Naive thymus-derived CD8-positive, alpha-beta T cell (primary cell): Measurements from ENCODE around the gene OR6Q1. TPM values are rescaled to one million over a fixed set of nuclear protein-coding genes. Genes with fewer than 3 reads are reported as not detected.
A peak's percentile ranks its signal among the peaks of the same experiment; 100 is the strongest.

Experiments used
- ATAC-seq, 2 donors: fragments of 150-1000 bp; cut with Tn5 transposase in 1 of 2; sonication (Bioruptor Pico), chemical (Tn5 transposase) in 1 of 2; 1 replicate in 1 of 2; 2 replicates in 1 of 2; pipeline ENCODE4 v1.10.0; 2021; ENCODE audit warnings: mild to moderate bottlenecking in 2 of 2, moderate library complexity in 2 of 2
- POLR2A ChIA-PET: fragments of 350-600 bp; sonication (Branson Sonifier 250); formaldehyde crosslinking; loops from one replicate; lab custom pipeline; 2021; ENCODE audit warnings: antibody characterized with exemption; lab: Charles Lee
- DNase-seq, 10 donors: peaks; one replicate each; pipeline versions ENCODE4 v3.0.0 to v3.0.0-alpha.2; 2020 to 2022
- H3K27ac Mint-ChIP-seq, 10 donors: one replicate each; pipeline ENCODE4 v1.8.0; 2020 to 2022; ENCODE audit warnings: mild to moderate bottlenecking in 10 of 10, mixed read lengths in 10 of 10, moderate library complexity in 4 of 10, inconsistent platforms in 1 of 10
- H3K27me3 Mint-ChIP-seq, 5 donors: one replicate each; pipeline ENCODE4 v1.8.0; 2021 to 2022; ENCODE audit warnings: mixed read lengths in 5 of 5
- H3K36me3 Mint-ChIP-seq, 3 donors: one replicate each; pipeline ENCODE4 v1.8.0; 2020 to 2022; ENCODE audit warnings: mixed read lengths in 3 of 3, mild to moderate bottlenecking in 2 of 3, inconsistent platforms in 1 of 3
- H3K4me1 Mint-ChIP-seq, 4 donors: one replicate each; pipeline ENCODE4 v1.8.0; 2021 to 2022; ENCODE audit warnings: mixed read lengths in 4 of 4
- H3K4me3 Mint-ChIP-seq, 10 donors: one replicate each; pipeline ENCODE4 v1.8.0; 2020 to 2022; ENCODE audit warnings: mild to moderate bottlenecking in 10 of 10, mixed read lengths in 10 of 10, moderate library complexity in 6 of 10, inconsistent platforms in 1 of 10
- H3K9me3 Mint-ChIP-seq, 9 donors: one replicate each; pipeline ENCODE4 v1.8.0; 2020 to 2022; ENCODE audit warnings: mixed read lengths in 9 of 9, mild to moderate bottlenecking in 3 of 9, inconsistent platforms in 1 of 9, moderate library complexity in 1 of 9
- polyA plus RNA-seq, 3 donors: library from polyadenylated mRNA; unstranded; fragments of 300-500 nt; fragmentation: Illumina TruSeq; gene quantifications; one replicate each; pipeline ENCODE4 v1.2.3, GENCODE V29; 2021
- total RNA-seq, 8 experiments: library from RNA in 2 of 8; stranded (reverse) in 2 of 8; gene quantifications; one replicate each; pipeline ENCODE4 v1.2.3 and lab custom pipeline; 2021 to 2026

Gene OR6Q1
- total and polyA plus RNA-seq, 5 experiments from 2014 or later: not detected

GRCh38 chr11:58024601-58025091, 6.1 kb upstream of the OR6Q1 start:
- Mint-ChIP-seq H3K4me3 (no peak overlapping the region), H3K9me3 (no peaks in the 10 kb centered on the region), H3K27me3 (peaks cover 0 to 19% (median 2%) of the 10 kb centered on the region in 5 donors), H3K36me3 (no peaks in the 10 kb centered on the region), H3K27ac (no peak overlapping the region), H3K4me1 (no peaks in the 10 kb centered on the region)
- no peak for DNase-seq
- POLR2A ChIA-PET: no interaction called here
- ATAC-seq: no peak

- H3K36me3 Mint-ChIP-seq: peaks cover 0 to 5% (median 0%) of the 10 kb centered on the region in 3 donors
- peaks cover 0 to 6% (median 0%) of the 10 kb centered on the region in 9 donors for H3K9me3 Mint-ChIP-seq
- no peaks in the 10 kb centered on the region for H3K4me1 Mint-ChIP-seq
- POLR2A ChIA-PET: no interaction called here
- H3K27ac Mint-ChIP-seq: no peak overlapping the region
- no peak overlapping the region for H3K4me3 Mint-ChIP-seq
- DNase-seq (no peak), ATAC-seq (no peak)
- peaks cover 4 to 31% (median 8%) of the 10 kb centered on the region in 5 donors for H3K27me3 Mint-ChIP-seq
Measured at GRCh38 chr11:58027341-58027740, 3.4 kb upstream of the OR6Q1 start.

- Mint-ChIP-seq H3K9me3 (peaks cover 0 to 14% (median 7%) of the 10 kb centered on the region in 9 donors), H3K4me3 (no peak overlapping the region), H3K36me3 (peaks cover 0 to 5% (median 0%) of the 10 kb centered on the region in 3 donors), H3K27ac (no peak overlapping the region), H3K27me3 (peaks cover 4 to 37% (median 10%) of the 10 kb centered on the region in 5 donors), H3K4me1 (no peaks in the 10 kb centered on the region)
- POLR2A ChIA-PET: no interaction called here
- DNase-seq (no peak), ATAC-seq (no peak)
Measured at GRCh38 chr11:58028687-58029411, 1.9 kb upstream of the OR6Q1 start.

GRCh38 chr11:58034471-58034870, 3.7 kb downstream of the OR6Q1 start:
- H3K9me3 Mint-ChIP-seq: peaks cover 11 to 37% (median 20%) of the 10 kb centered on the region in 9 donors
- H3K27me3 Mint-ChIP-seq: peaks cover 1 to 18% (median 12%) of the 10 kb centered on the region in 5 donors
- DNase-seq (no peak), ATAC-seq (no peak)
- H3K27ac Mint-ChIP-seq: peak overlapping the region in 1 of 10 donors; percentile 83
- POLR2A ChIA-PET: no interaction called here
- H3K4me1 Mint-ChIP-seq: no peaks in the 10 kb centered on the region
- no peak overlapping the region for H3K4me3 Mint-ChIP-seq
- peaks cover 0 to 18% (median 6%) of the 10 kb centered on the region in 3 donors for H3K36me3 Mint-ChIP-seq

- no peak for DNase-seq
- Mint-ChIP-seq H3K4me1 (no peaks in the 10 kb centered on the region), H3K27me3 (peaks cover 0 to 17% (median 16%) of the 10 kb centered on the region in 5 donors), H3K9me3 (peaks cover 7 to 26% (median 13%) of the 10 kb centered on the region in 9 donors), H3K4me3 (no peak overlapping the region), H3K36me3 (peaks cover 0 to 13% (median 6%) of the 10 kb centered on the region in 3 donors), H3K27ac (no peak overlapping the region)
- POLR2A ChIA-PET: no interaction called here
- ATAC-seq: no peak
Measured at GRCh38 chr11:58039589-58039988, 8.8 kb downstream of the OR6Q1 start.

- H3K27ac Mint-ChIP-seq: no peak overlapping the region
- POLR2A ChIA-PET: no interaction called here
- peaks cover 0 to 2% (median 0%) of the 10 kb centered on the region in 3 donors for H3K36me3 Mint-ChIP-seq
- peaks cover 8 to 31% (median 25%) of the 10 kb centered on the region in 5 donors for H3K27me3 Mint-ChIP-seq
- ATAC-seq (no peak), DNase-seq (no peak)
- peaks cover 0 to 2% (median 0%) of the 10 kb centered on the region in 9 donors for H3K9me3 Mint-ChIP-seq
- no peak overlapping the region for H3K4me3 Mint-ChIP-seq
- H3K4me1 Mint-ChIP-seq: no peaks in the 10 kb centered on the region
Measured at GRCh38 chr11:58043379-58043778, 12.6 kb downstream of the OR6Q1 start.

GRCh38 chr11:58046231-58046630, 15.5 kb downstream of the OR6Q1 start:
- Mint-ChIP-seq H3K36me3 (peaks cover 0 to 2% (median 0%) of the 10 kb centered on the region in 3 donors), H3K9me3 (peaks cover 0 to 2% (median 0%) of the 10 kb centered on the region in 9 donors), H3K27me3 (peaks cover 8 to 18% (median 15%) of the 10 kb centered on the region in 5 donors), H3K27ac (peak overlapping the region in 1 of 10 donors; percentile 35), H3K4me1 (no peaks in the 10 kb centered on the region), H3K4me3 (no peak overlapping the region)
- no peak for DNase-seq
- POLR2A ChIA-PET: no interaction called here
- no peak for ATAC-seq

- Mint-ChIP-seq H3K27ac (no peak overlapping the region), H3K9me3 (peaks cover 0 to 2% (median 0%) of the 10 kb centered on the region in 9 donors), H3K36me3 (peaks cover 0 to 2% (median 0%) of the 10 kb centered on the region in 3 donors), H3K4me3 (no peak overlapping the region), H3K27me3 (peaks cover 8 to 15% (median 10%) of the 10 kb centered on the region in 5 donors), H3K4me1 (no peaks in the 10 kb centered on the region)
- POLR2A ChIA-PET: no interaction called here
- no peak for ATAC-seq
- no peak for DNase-seq
Measured at GRCh38 chr11:58047818-58048217, 17.1 kb downstream of the OR6Q1 start.

- no peak overlapping the region for H3K4me3 Mint-ChIP-seq
- no peak overlapping the region for H3K27ac Mint-ChIP-seq
- peaks cover 0 to 4% (median 0%) of the 10 kb centered on the region in 9 donors for H3K9me3 Mint-ChIP-seq
- H3K36me3 Mint-ChIP-seq: no peaks in the 10 kb centered on the region
- POLR2A ChIA-PET: no interaction called here
- peaks cover 0 to 6% (median 2%) of the 10 kb centered on the region in 5 donors for H3K27me3 Mint-ChIP-seq
- no peaks in the 10 kb centered on the region for H3K4me1 Mint-ChIP-seq
- DNase-seq (no peak), ATAC-seq (no peak)
Measured at GRCh38 chr11:58055806-58056401, 25.2 kb downstream of the OR6Q1 start.

- ATAC-seq (no peak), DNase-seq (no peak)
- POLR2A ChIA-PET: no interaction called here
- Mint-ChIP-seq H3K27ac (no peak overlapping the region), H3K4me3 (no peak overlapping the region), H3K4me1 (no peaks in the 10 kb centered on the region), H3K9me3 (peaks cover 0 to 4% (median 0%) of the 10 kb centered on the region in 9 donors), H3K27me3 (peaks cover 0 to 7% (median 2%) of the 10 kb centered on the region in 5 donors), H3K36me3 (no peaks in the 10 kb centered on the region)
Measured at GRCh38 chr11:58057481-58057880, 26.7 kb downstream of the OR6Q1 start.

GRCh38 chr11:58058276-58059006, 27.7 kb downstream of the OR6Q1 start:
- DNase-seq (no peak), ATAC-seq (no peak)
- Mint-ChIP-seq H3K9me3 (peaks cover 0 to 4% (median 0%) of the 10 kb centered on the region in 9 donors), H3K36me3 (no peaks in the 10 kb centered on the region), H3K27ac (no peak overlapping the region), H3K4me3 (no peak overlapping the region), H3K27me3 (peaks cover 0 to 7% (median 2%) of the 10 kb centered on the region in 5 donors), H3K4me1 (no peaks in the 10 kb centered on the region)
- POLR2A ChIA-PET: no interaction called here

- Mint-ChIP-seq H3K27ac (no peak overlapping the region), H3K36me3 (no peaks in the 10 kb centered on the region), H3K9me3 (peaks cover 0 to 4% (median 0%) of the 10 kb centered on the region in 9 donors), H3K4me1 (no peaks in the 10 kb centered on the region), H3K4me3 (no peak overlapping the region), H3K27me3 (peaks cover 0 to 8% (median 2%) of the 10 kb centered on the region in 5 donors)
- ATAC-seq (no peak), DNase-seq (no peak)
- POLR2A ChIA-PET: no interaction called here
Measured at GRCh38 chr11:58059007-58059350, 28.2 kb downstream of the OR6Q1 start.
